Measurements from ENCODE around the gene ATP11B. TPM values are rescaled to one million over a fixed set of nuclear protein-coding genes. Genes with fewer than 3 reads are reported as not detected.

The ATP11B gene
- total and polyA plus RNA-seq, 7 donors = 4.0 to 23.9 (median 18.8) TPM

GRCh38 chr3:182790612-182791011 is 2.7 kb upstream of the ATP11B start:
- intact Hi-C loops (cut with DNase I) = loop anchor here in 1 of 2 donors (5.0 kb wide), 2 partner anchors 48 to 78 kb away; no protein-coding TSS in a partner anchor
- H3K4me1 ChIP-seq = peaks cover 7% of the 10 kb centered on the region
- 79 to 89% (median 89%) methylated on average over 1 of the region's 1 CpG for WGBS, 3 donors
- DNase-seq (no peak), ATAC-seq (no peak)
- no peak overlapping the region for H3K4me3 ChIP-seq
- no peaks in the 10 kb centered on the region for H3K9me3 ChIP-seq
- peaks cover 0 to 12% (median 0%) of the 10 kb centered on the region in 3 donors for H3K27me3 ChIP-seq (ENCODE audit: insufficient read depth in 3 of 3, low read length in 2 of 3)
- H3K27ac ChIP-seq = no peak overlapping the region
- TF ChIP-seq CTCF (IDR thresholded peaks at IDR 0.05) = no peak
- no peaks in the 10 kb centered on the region for H3K36me3 ChIP-seq (ENCODE audit: insufficient read depth in 1 of 2, low read depth in 1 of 2)

- no peaks in the 10 kb centered on the region for H3K36me3 ChIP-seq (ENCODE audit: insufficient read depth in 1 of 2, low read depth in 1 of 2)
- WGBS, 3 donors = 0% methylated on average over 65 to 86 of the region's 86 CpGs
Observed at GRCh38 chr3:182793663-182794454, 555 bp downstream of the ATP11B start.

GRCh38 chr3:182794455-182795388 is 1.4 kb downstream of the ATP11B start:
- peak overlapping the region; percentile 84 for H3K4me3 ChIP-seq
- intact Hi-C loops (cut with DNase I) = loop anchor here in 1 of 2 donors (5.0 kb wide), 2 partner anchors 52 to 82 kb away; no protein-coding TSS in a partner anchor
- H3K27ac ChIP-seq = peak overlapping the region; percentile 95
- ATAC-seq (no peak), DNase-seq (no peak)
- peaks cover 0 to under 1% (median 0%) of the 10 kb centered on the region in 3 donors for H3K27me3 ChIP-seq (ENCODE audit: insufficient read depth in 3 of 3, low read length in 2 of 3)
- no peaks in the 10 kb centered on the region for H3K9me3 ChIP-seq
- TF ChIP-seq CTCF (IDR thresholded peaks at IDR 0.05) = no peak
- H3K4me1 ChIP-seq = peaks cover 31% of the 10 kb centered on the region
- WGBS, 3 donors = 4 to 7% (median 5%) methylated on average over 13 of the region's 13 CpGs
- no peaks in the 10 kb centered on the region for H3K36me3 ChIP-seq (ENCODE audit: insufficient read depth in 1 of 2, low read depth in 1 of 2)

More at GRCh38 chr3:182793663-182794454, 555 bp downstream of the ATP11B start:
- no peaks in the 10 kb centered on the region for H3K9me3 ChIP-seq
- intact Hi-C loops (cut with DNase I) = loop anchor here in 1 of 2 donors (5.0 kb wide), 2 partner anchors 52 to 82 kb away; no protein-coding TSS in a partner anchor
- ATAC-seq (peak; percentile 64 to 71 (median 68)), DNase-seq (peak; percentile 38 to 72)
- peaks cover 30% of the 10 kb centered on the region for H3K4me1 ChIP-seq
- peak overlapping the region; percentile 95 for H3K27ac ChIP-seq
- no peak for TF ChIP-seq CTCF (IDR thresholded peaks at IDR 0.05)
- H3K4me3 ChIP-seq = peak overlapping the region; percentile 84
- H3K27me3 ChIP-seq (ENCODE audit: insufficient read depth in 3 of 3, low read length in 2 of 3) = peaks cover 0 to 4% (median 0%) of the 10 kb centered on the region in 3 donors

- no peak for ATAC-seq
- Histone ChIP-seq H3K4me1 (peaks cover 31% of the 10 kb centered on the region), H3K9me3 (no peaks in the 10 kb centered on the region), H3K36me3 (ENCODE audit: insufficient read depth in 1 of 2, low read depth in 1 of 2) (no peaks in the 10 kb centered on the region), H3K27me3 (ENCODE audit: insufficient read depth in 3 of 3, low read length in 2 of 3) (no peaks in the 10 kb centered on the region), H3K4me3 (peak overlapping the region; percentile 84), H3K27ac (peak overlapping the region; percentile 95)
- intact Hi-C loops (cut with DNase I) = no loop called here
- DNase-seq = no peak
- 36 to 61% (median 42%) methylated on average over 3 of the region's 3 CpGs for WGBS, 3 donors
- TF ChIP-seq CTCF (IDR thresholded peaks at IDR 0.05) = no peak
Observed at GRCh38 chr3:182795389-182795782, 2.1 kb downstream of the ATP11B start.
